Activated CD8-positive, alpha-beta T cell treated with anti-CD3 and anti-CD28 coated beads, Interleukin-2, amount 10 ng/mL, durations not matched to agents 7 days and 5 days (primary cell): ENCODE results near the gene GUCA1A. TPM values are rescaled to one million over a fixed set of nuclear protein-coding genes. Genes with fewer than 3 reads are reported as not detected.
"Not testable (repeated sequence)": the region's sequence is repeated elsewhere in the genome, so short reads cannot be mapped to it uniquely, and the experiment has no call there.

Source experiments
- ATAC-seq: fragments of 150-1000 bp; cut with Tn5 transposase; one replicate; pipeline ENCODE4 v1.10.0; 2021; ENCODE audit warnings: moderate library complexity
- CTCF ChIA-PET: fragments of 350-600 bp; sonication (Branson Sonifier 250); formaldehyde crosslinking; loops from one replicate; lab custom pipeline; 2021; ENCODE audit warnings: antibody characterized with exemption; lab: Charles Lee
- POLR2A ChIA-PET: fragments of 350-600 bp; sonication (Branson Sonifier 250); formaldehyde crosslinking; loops from one replicate; lab custom pipeline; 2021; ENCODE audit warnings: antibody characterized with exemption; lab: Charles Lee
- DNase-seq: peaks from one replicate; pipeline ENCODE4 v3.0.0-alpha.2; 2020
- H3K27ac Mint-ChIP-seq: one replicate; pipeline ENCODE4 v1.8.0; 2021; ENCODE audit warnings: mild to moderate bottlenecking, mixed read lengths
- H3K27me3 Mint-ChIP-seq: one replicate; pipeline ENCODE4 v1.8.0; 2021; ENCODE audit warnings: low read depth, mixed read lengths
- H3K36me3 Mint-ChIP-seq: one replicate; pipeline ENCODE4 v1.8.0; 2021; ENCODE audit warnings: low read depth, mixed read lengths
- H3K4me1 Mint-ChIP-seq: one replicate; pipeline ENCODE4 v1.8.0; 2021; ENCODE audit warnings: low read depth, mixed read lengths
- H3K4me3 Mint-ChIP-seq: one replicate; pipeline ENCODE4 v1.8.0; 2021; ENCODE audit warnings: mild to moderate bottlenecking, mixed read lengths
- H3K9me3 Mint-ChIP-seq: one replicate; pipeline ENCODE4 v1.8.0; 2022; ENCODE audit warnings: mixed read lengths; ENCODE audit not compliant: insufficient read depth
- total RNA-seq, 2 experiments: library from RNA; stranded (reverse); gene quantifications; one replicate each; pipeline ENCODE4 v1.2.3, GENCODE V29; 2021

GUCA1A gene
- total RNA-seq, 2 experiments from 2014 or later, result not detected

GRCh38 chr6:42150254-42150653, 22.9 kb upstream of the GUCA1A start:
- POLR2A ChIA-PET, result no interaction called here
- DNase-seq (no peak), ATAC-seq (no peak)
- H3K4me1 Mint-ChIP-seq, result no peaks in the 10 kb centered on the region
- H3K27me3 Mint-ChIP-seq, result peaks cover 7% of the 10 kb centered on the region
- no peaks in the 10 kb centered on the region for H3K36me3 Mint-ChIP-seq
- no peak overlapping the region for H3K27ac Mint-ChIP-seq
- no peak overlapping the region for H3K4me3 Mint-ChIP-seq
- H3K9me3 Mint-ChIP-seq, result no peaks in the 10 kb centered on the region
- CTCF ChIA-PET, result no interaction called here

GRCh38 chr6:42152024-42152423, 21.1 kb upstream of the GUCA1A start:
- Mint-ChIP-seq H3K4me1 (no peaks in the 10 kb centered on the region), H3K36me3 (no peaks in the 10 kb centered on the region), H3K27me3 (peaks cover 7% of the 10 kb centered on the region), H3K9me3 (no peaks in the 10 kb centered on the region), H3K4me3 (no peak overlapping the region), H3K27ac (no peak overlapping the region)
- DNase-seq, result no peak
- CTCF ChIA-PET, result interaction anchor here (1.5 kb wide), 1 partner anchor 48 kb away, joined by 4 read pairs; no protein-coding TSS in a partner anchor
- no peak for ATAC-seq
- POLR2A ChIA-PET, result no interaction called here

DNA sequence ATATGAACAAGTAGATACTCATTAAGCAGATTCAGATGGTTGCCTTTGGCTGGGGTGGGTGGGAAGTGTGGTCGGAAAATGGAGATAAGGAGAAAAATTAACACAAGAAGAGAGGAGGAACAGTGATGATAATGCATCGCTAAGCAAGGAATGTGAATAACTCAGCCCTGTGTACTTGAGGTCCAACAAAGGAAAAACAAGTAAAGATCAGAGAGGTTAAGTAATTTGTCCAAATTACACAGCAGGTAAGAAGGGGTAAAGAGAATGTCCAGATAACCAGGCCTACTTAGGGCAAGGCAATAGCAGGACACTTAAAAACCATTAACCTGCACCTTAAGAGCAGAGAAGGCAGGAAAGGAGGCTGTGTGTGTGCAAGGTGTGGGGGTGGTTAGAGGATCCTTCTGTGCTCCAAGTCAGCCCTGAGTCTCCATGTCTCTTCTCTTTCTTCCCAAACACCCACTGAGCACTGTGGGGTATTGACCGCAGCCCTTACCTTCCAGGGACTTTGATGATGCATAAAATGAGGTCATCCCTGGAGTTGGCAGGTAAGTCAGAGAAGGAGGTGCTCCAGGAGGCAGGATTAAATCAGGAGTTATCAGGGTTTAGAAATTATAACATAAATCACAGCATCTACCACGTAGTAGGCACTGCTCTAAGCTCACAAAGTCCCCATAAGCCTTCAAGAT, 20.5 kb upstream of the GUCA1A start:
- H3K9me3 Mint-ChIP-seq, H3K4me3 Mint-ChIP-seq, H3K4me1 Mint-ChIP-seq, CTCF ChIA-PET, ATAC-seq, DNase-seq, H3K27ac Mint-ChIP-seq, POLR2A ChIA-PET, H3K36me3 Mint-ChIP-seq, H3K27me3 Mint-ChIP-seq: not testable (repeated sequence)

DNA sequence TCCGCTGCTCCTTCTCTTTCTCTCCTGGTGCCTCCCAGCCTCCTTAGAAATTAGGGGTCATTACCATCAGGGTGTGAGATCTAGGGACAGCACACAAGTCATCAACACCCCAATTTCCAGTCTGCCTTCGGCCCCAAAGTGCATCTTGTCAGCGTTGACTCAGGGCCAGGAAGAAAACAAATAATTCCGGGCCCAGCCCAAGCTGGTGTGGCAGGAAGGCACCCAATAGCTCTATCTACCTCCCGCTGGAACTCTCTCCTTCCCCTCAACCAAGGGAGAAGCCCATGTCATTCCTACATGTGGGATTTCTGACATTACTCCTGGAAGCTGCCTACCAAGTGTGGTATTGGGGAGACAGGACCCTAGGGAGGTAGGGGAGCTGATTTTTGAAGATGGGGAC, 19.2 kb upstream of the GUCA1A start:
- H3K4me3 Mint-ChIP-seq, result no peak overlapping the region
- H3K9me3 Mint-ChIP-seq, result no peaks in the 10 kb centered on the region
- no peak overlapping the region for H3K27ac Mint-ChIP-seq
- peaks cover 2% of the 10 kb centered on the region for H3K27me3 Mint-ChIP-seq
- ChIA-PET POLR2A (no interaction called here), CTCF (interaction anchor here (1.3 kb wide), 1 partner anchor 49 kb away, joined by 3 read pairs; no protein-coding TSS in a partner anchor)
- no peak for DNase-seq
- ATAC-seq, result no peak
- no peaks in the 10 kb centered on the region for H3K36me3 Mint-ChIP-seq
- no peaks in the 10 kb centered on the region for H3K4me1 Mint-ChIP-seq

DNA sequence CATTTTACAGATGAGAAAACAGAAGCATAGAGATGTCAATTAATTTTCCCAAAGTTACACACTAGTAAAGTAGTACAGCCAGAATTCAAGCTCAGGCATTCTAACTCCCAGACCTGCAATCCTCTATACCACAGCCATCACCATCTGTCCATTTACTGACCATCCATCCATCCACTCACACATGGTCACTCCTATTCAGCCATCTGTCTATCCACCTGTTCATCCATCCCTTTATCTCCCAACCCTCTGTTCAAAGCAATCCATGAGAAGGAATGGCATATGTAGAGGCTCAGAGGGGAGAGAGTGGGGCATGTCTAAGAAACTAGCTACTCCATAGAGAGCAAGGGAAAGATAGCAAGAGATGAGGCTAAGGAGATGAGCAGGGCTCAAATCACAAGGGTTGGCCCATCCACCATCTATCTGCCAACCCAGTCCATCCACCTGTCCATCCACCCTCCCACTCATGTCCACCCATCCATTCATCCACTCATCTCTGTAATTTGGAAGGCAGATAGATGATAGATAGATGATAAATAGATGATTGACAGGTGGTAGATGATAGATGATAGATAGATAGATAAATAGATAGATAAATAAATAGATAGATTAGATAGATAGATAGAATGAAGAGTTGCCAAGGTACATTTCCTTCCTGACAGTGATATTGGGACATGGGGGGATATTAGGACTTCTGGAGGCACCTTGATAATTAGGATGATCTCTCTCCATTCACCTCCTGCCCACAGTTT, 18.5 kb upstream of the GUCA1A start:
- Mint-ChIP-seq H3K36me3 (no peaks in the 10 kb centered on the region), H3K4me3 (no peak overlapping the region), H3K27me3 (peaks cover 2% of the 10 kb centered on the region), H3K9me3 (no peaks in the 10 kb centered on the region), H3K4me1 (no peaks in the 10 kb centered on the region), H3K27ac (no peak overlapping the region)
- ChIA-PET POLR2A (no interaction called here), CTCF (interaction anchor here (1.1 to 1.3 kb wide), 2 partner anchors 9 to 50 kb away, joined by 3 to 4 read pairs; no protein-coding TSS in a partner anchor)
- no peak for ATAC-seq
- no peak for DNase-seq

- ATAC-seq (no peak), DNase-seq (no peak)
- Mint-ChIP-seq H3K4me3 (no peak overlapping the region), H3K27ac (no peak overlapping the region), H3K4me1 (no peaks in the 10 kb centered on the region), H3K27me3 (peaks cover 5% of the 10 kb centered on the region), H3K9me3 (no peaks in the 10 kb centered on the region), H3K36me3 (no peaks in the 10 kb centered on the region)
- POLR2A ChIA-PET, result no interaction called here
- CTCF ChIA-PET, result interaction anchor here (1.1 to 1.5 kb wide), 3 partner anchors 9 to 392 kb away, joined by 3 to 4 read pairs (median 4); no protein-coding TSS in a partner anchor
These were observed 17.9 kb upstream of the GUCA1A start for GRCh38 chr6:42155293-42155692.

DNA sequence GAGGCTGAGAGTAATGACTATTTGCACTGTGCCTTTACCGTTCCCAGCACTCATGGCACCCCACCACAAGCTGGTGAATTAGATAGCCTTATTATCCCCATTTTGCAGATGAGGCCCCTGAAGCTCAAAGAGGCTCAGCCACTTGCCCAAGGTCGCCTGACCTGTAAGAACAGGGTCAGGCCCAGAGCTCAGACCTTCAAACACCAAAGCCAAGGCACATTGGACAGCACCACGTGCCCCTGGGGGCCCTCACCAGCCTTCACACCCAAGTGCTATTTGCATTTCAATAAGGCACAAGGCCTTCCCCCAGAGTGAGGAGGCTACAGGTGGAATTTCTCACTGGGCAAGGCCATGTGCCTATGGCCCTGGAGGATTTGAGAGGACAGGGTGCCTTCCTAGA, 16.5 kb upstream of the GUCA1A start:
- CTCF ChIA-PET, result interaction anchor here (1.1 to 1.5 kb wide), 3 partner anchors 9 to 391 kb away, joined by 3 to 5 read pairs (median 4); no protein-coding TSS in a partner anchor
- no peaks in the 10 kb centered on the region for H3K36me3 Mint-ChIP-seq

DNA sequence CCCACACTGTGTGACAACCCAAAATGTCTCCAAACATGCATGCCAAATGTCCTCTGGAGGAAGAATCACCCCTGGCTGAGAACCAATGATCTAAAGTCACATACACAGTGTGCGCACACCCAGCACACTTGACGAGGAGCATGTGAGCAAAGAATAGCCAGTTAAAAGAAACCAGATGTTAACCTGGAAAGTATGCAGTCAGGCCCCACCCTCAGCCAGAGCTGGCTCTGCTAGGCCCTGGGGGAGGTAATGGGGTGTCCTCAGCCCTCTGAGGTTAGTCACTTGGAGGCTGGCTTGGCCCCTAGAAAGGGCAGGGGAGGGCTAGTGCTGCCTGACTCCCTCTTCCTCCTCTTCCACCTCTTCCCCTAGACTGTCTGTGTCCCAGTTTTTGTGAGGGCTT, 15.2 kb upstream of the GUCA1A start:
- DNase-seq (no peak), ATAC-seq (no peak)
- Mint-ChIP-seq H3K27me3 (peaks cover 10% of the 10 kb centered on the region), H3K4me3 (no peak overlapping the region), H3K36me3 (no peaks in the 10 kb centered on the region), H3K9me3 (no peaks in the 10 kb centered on the region), H3K4me1 (no peaks in the 10 kb centered on the region), H3K27ac (no peak overlapping the region)
- CTCF ChIA-PET, result no interaction called here
- POLR2A ChIA-PET, result no interaction called here

More for the DNA sequence above, 16.5 kb upstream of the GUCA1A start:
- Mint-ChIP-seq H3K27ac (no peak overlapping the region), H3K4me1 (no peaks in the 10 kb centered on the region), H3K9me3 (no peaks in the 10 kb centered on the region), H3K4me3 (no peak overlapping the region), H3K27me3 (peaks cover 11% of the 10 kb centered on the region)
- DNase-seq (no peak), ATAC-seq (no peak)
- POLR2A ChIA-PET, result no interaction called here

DNA sequence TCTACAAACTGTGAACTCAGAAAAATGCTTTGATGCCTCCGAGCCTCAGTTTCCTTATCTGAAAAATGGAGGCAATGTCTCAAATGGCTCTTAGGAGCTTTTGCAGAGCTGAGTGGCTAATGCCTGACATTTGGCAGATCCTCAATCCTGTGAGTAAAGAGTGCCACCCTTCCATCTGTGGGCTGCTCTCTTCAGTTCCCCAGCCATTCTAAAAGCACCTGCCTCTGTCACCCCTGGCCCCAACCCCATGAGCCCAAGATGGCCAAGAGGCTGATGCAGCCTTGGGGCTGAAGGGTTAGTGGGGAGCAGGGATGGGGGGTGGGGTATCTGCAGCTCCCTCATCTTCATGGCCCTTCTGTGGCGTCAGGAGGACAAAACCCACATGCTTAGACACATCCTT, 14.5 kb upstream of the GUCA1A start:
- H3K9me3 Mint-ChIP-seq, result no peaks in the 10 kb centered on the region
- no peak overlapping the region for H3K27ac Mint-ChIP-seq
- POLR2A ChIA-PET, result no interaction called here
- H3K27me3 Mint-ChIP-seq, result peaks cover 10% of the 10 kb centered on the region
- CTCF ChIA-PET, result interaction anchor here (1.1 kb wide), 1 partner anchor 42 kb away, joined by 3 read pairs; no protein-coding TSS in a partner anchor
- no peak for DNase-seq
- H3K4me1 Mint-ChIP-seq, result no peaks in the 10 kb centered on the region
- H3K36me3 Mint-ChIP-seq, result no peaks in the 10 kb centered on the region
- ATAC-seq, result no peak
- no peak overlapping the region for H3K4me3 Mint-ChIP-seq

GRCh38 chr6:42159431-42160024, 13.6 kb upstream of the GUCA1A start:
- Mint-ChIP-seq H3K4me3 (no peak overlapping the region), H3K9me3 (no peaks in the 10 kb centered on the region), H3K4me1 (no peaks in the 10 kb centered on the region), H3K36me3 (no peaks in the 10 kb centered on the region), H3K27me3 (peaks cover 10% of the 10 kb centered on the region), H3K27ac (no peak overlapping the region)
- ATAC-seq (no peak), DNase-seq (no peak)
- ChIA-PET POLR2A (no interaction called here), CTCF (interaction anchor here (1.1 kb wide), 1 partner anchor 43 kb away, joined by 3 read pairs; no protein-coding TSS in a partner anchor)

DNA sequence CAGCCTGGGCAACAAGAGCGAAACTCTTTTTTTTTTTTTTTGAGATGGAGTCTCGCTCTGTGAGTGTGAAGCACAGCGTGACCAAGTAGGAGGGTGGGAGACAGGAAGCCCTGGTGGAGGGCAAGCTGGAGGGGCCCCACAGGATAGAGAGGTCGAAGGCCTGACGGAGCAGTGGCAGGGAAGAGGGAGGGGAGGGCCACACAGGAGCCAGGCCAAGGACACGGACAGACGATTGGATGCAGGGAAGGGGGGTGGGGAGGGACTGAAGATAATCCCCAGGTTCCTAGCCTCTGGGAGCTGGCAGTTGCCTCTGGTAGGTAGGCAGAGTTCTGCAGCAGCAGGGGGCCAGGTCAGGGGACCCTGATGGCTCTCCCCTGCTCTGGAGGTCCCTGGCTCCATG, 10.8 kb upstream of the GUCA1A start:
- ATAC-seq (no peak), DNase-seq (no peak)
- Mint-ChIP-seq H3K36me3 (no peaks in the 10 kb centered on the region), H3K4me1 (peaks cover 7% of the 10 kb centered on the region), H3K9me3 (no peaks in the 10 kb centered on the region), H3K4me3 (no peak overlapping the region), H3K27me3 (peaks cover 10% of the 10 kb centered on the region), H3K27ac (no peak overlapping the region)
- ChIA-PET CTCF (interaction anchor here (1.3 kb wide), 1 partner anchor 387 kb away, joined by 3 read pairs; no protein-coding TSS in a partner anchor), POLR2A (no interaction called here)
